ENCODE results near the gene TPTE.
"Not testable (repeated sequence)": the region's sequence is repeated elsewhere in the genome, so short reads cannot be mapped to it uniquely, and the experiment has no call there.

TPTE gene

GRCh38 chr21:10617133-10617752, 95.9 kb downstream of the TPTE start:
- DNase-seq: not testable (repeated sequence)

GRCh38 chr21:10627316-10627863, 106.0 kb downstream of the TPTE start:
- no peak for DNase-seq

- DNase-seq: not testable (repeated sequence)
Observed at GRCh38 chr21:10629239-10629638, 107.9 kb downstream of the TPTE start.

GRCh38 chr21:10630829-10631228, 109.4 kb downstream of the TPTE start:
- not testable (repeated sequence) for DNase-seq

GRCh38 chr21:10631316-10631715, 109.9 kb downstream of the TPTE start:
- not testable (repeated sequence) for DNase-seq

GRCh38 chr21:10638144-10638543, 116.8 kb downstream of the TPTE start:
- DNase-seq: not testable (repeated sequence)

- DNase-seq: no peak
Observed at GRCh38 chr21:10639123-10639522, 117.7 kb downstream of the TPTE start.

GRCh38 chr21:10639746-10640145, 118.4 kb downstream of the TPTE start:
- DNase-seq: not testable (repeated sequence)

- no peak for DNase-seq
Observed at GRCh38 chr21:10640446-10640845, 119.1 kb downstream of the TPTE start.

- no peak for DNase-seq
Observed at GRCh38 chr21:10641107-10641506, 119.7 kb downstream of the TPTE start.

GRCh38 chr21:10645667-10646066, 124.3 kb downstream of the TPTE start:
- DNase-seq: not testable (repeated sequence)

GRCh38 chr21:10649350-10650149, 128.2 kb downstream of the TPTE start:
- not testable (repeated sequence) for DNase-seq

- DNase-seq: not testable (repeated sequence)
Observed at GRCh38 chr21:10650297-10650696, 128.9 kb downstream of the TPTE start.
